GM12878 (cell line): Measurements from ENCODE around the gene PADI2. TPM values are rescaled to one million over a fixed set of nuclear protein-coding genes. Genes with fewer than 3 reads are reported as not detected.
A peak's percentile ranks its signal among the peaks of the same experiment; 100 is the strongest.

Experiments used
- ATAC-seq: fragments of 200-7000 bp; cut with Tn5 transposase; 3 replicates; pipeline ENCODE4 v1.9.1; 2020; ENCODE audit warnings: mild to moderate bottlenecking, moderate library complexity
- BruUV-seq: library from RNA; stranded (reverse); fragments of 400-500 nt; replicated peaks from 2 replicates; lab custom pipeline; 2021; lab: Mats Ljungman, UMichigan
- CTCF ChIA-PET: fragments of 300-600 bp; sonication (Branson Sonifier 250); formaldehyde crosslinking; extraction: SDS; loops from one replicate; lab custom pipeline; 2021; ENCODE audit warnings: inconsistent platforms; lab: Yijun Ruan, JAX
- POLR2A ChIA-PET: fragments of 350-600 bp; formaldehyde crosslinking; extraction: SDS; loops from one replicate; lab custom pipeline; 2021; ENCODE audit warnings: inconsistent platforms; lab: Charles Lee
- RAD21 ChIA-PET: fragments of 300-600 bp; sonication (Branson Sonifier 250); formaldehyde crosslinking; loops from one replicate; lab custom pipeline; 2023; ENCODE audit warnings: antibody characterized with exemption; ENCODE audit not compliant: unreplicated experiment; lab: Charles Lee
- SMC1A ChIA-PET: fragments of 300-600 bp; sonication (Branson Sonifier 250); formaldehyde crosslinking; loops from one replicate; lab custom pipeline; 2023; ENCODE audit not compliant: unreplicated experiment, uncharacterized antibody; lab: Charles Lee
- DNase-seq: peaks from one replicate; pipeline ENCODE4 v3.0.0-alpha.2; 2011; ENCODE audit warnings: low read depth, low spot score
- FAIRE-seq: peaks from 3 replicates; lab custom pipeline; 2011; peaks lifted over from hg19 to GRCh38; lab: Jason Lieb, UNC
- H2AFZ ChIP-seq: 2 replicates; pipeline ENCODE4 v1.6.0; 2011; ENCODE audit warnings: low read depth, low read length, control low read depth; ENCODE audit not compliant: control insufficient read depth
- H3K27ac ChIP-seq: 2 replicates; pipeline ENCODE4 v1.5.1; 2011; ENCODE audit warnings: control low read depth; ENCODE audit not compliant: control insufficient read depth, insufficient read depth
- H3K27me3 ChIP-seq, 2 experiments: replicated peaks in 1 of 2; 2 replicates each; pipeline versions ENCODE4 v1.6.0 to v1.6.1; 2011; ENCODE audit warnings: low read length in 1 of 2; ENCODE audit not compliant: control insufficient read depth in 2 of 2, insufficient read depth in 2 of 2
- H3K36me3 ChIP-seq, 2 experiments: 2 replicates each; pipeline ENCODE4 v1.5.1; 2011; ENCODE audit warnings: low read length in 1 of 2; ENCODE audit not compliant: control insufficient read depth in 2 of 2, insufficient read depth in 2 of 2
- H3K4me1 ChIP-seq: 2 replicates; pipeline ENCODE4 v1.6.1; 2011; ENCODE audit warnings: mild to moderate bottlenecking, low read length, moderate library complexity, mixed read lengths; ENCODE audit not compliant: control insufficient read depth, insufficient read depth
- H3K4me2 ChIP-seq: 2 replicates; pipeline ENCODE4 v1.6.0; 2011; ENCODE audit warnings: control low read depth; ENCODE audit not compliant: control insufficient read depth, insufficient read depth
- H3K4me3 ChIP-seq: fragments of 200-600 bp; sonication (generic); 2 replicates; pipeline ENCODE4 v1.5.1; 2016
- H3K79me2 ChIP-seq: 2 replicates; pipeline ENCODE4 v1.6.0; 2011; ENCODE audit warnings: low read length; ENCODE audit not compliant: control insufficient read depth, insufficient read depth
- H3K9ac ChIP-seq: 2 replicates; pipeline ENCODE4 v1.8.0; 2011; ENCODE audit warnings: low read length, control low read depth, mixed read lengths; ENCODE audit not compliant: control insufficient read depth, insufficient read depth
- H3K9me3 ChIP-seq: replicated peaks from 3 replicates; pipeline ENCODE4 v1.5.1; 2011; ENCODE audit warnings: mild to moderate bottlenecking, low read length; ENCODE audit not compliant: control insufficient read depth, insufficient read depth
- H4K20me1 ChIP-seq: 2 replicates; pipeline ENCODE4 v1.6.0; 2011; ENCODE audit not compliant: control insufficient read depth, insufficient read depth
- CBX5 ChIP-seq: sonication (generic); IDR thresholded peaks from 2 replicates; pipeline ENCODE4 v1.6.1; 2016; ENCODE audit warnings: low read depth, moderate library complexity, mild to moderate bottlenecking, inconsistent platforms
- CREB1 ChIP-seq: IDR thresholded peaks from 2 replicates; pipeline ENCODE4 v1.6.1; 2012; ENCODE audit warnings: low read depth, mild to moderate bottlenecking, inconsistent platforms
- GATAD2B ChIP-seq: fragments of 450-650 bp; conservative IDR thresholded peaks from 2 replicates; pipeline ENCODE4 v1.6.1; 2017; ENCODE audit warnings: low read depth, mild to moderate bottlenecking, moderate library complexity
- HDAC6 ChIP-seq: fragments of 200-600 bp; sonication (generic); IDR thresholded peaks from one replicate; pipeline ENCODE4 v1.8.0; 2017; ENCODE audit warnings: antibody characterized with exemption; ENCODE audit not compliant: unreplicated experiment
- IRF3 ChIP-seq: fragments of 450-650 bp; IDR thresholded peaks from 2 replicates; pipeline ENCODE4 v1.6.1; 2014; ENCODE audit warnings: mild to moderate bottlenecking
- KAT2A ChIP-seq: conservative IDR thresholded peaks from 2 replicates; pipeline ENCODE4 v1.6.1; 2011; ENCODE audit warnings: low read depth, low read length; ENCODE audit not compliant: control insufficient read depth
- NBN ChIP-seq: fragments of 450-650 bp; IDR thresholded peaks from 2 replicates; pipeline ENCODE4 v1.6.1; 2016
- NR2F1 ChIP-seq: fragments of 450-650 bp; conservative IDR thresholded peaks from 2 replicates; pipeline ENCODE4 v1.6.1; 2017; ENCODE audit warnings: mild to moderate bottlenecking
- PAX5 ChIP-seq: IDR thresholded peaks from 2 replicates; pipeline ENCODE4 v1.6.1; 2011; ENCODE audit warnings: low read depth, low read length, borderline replicate concordance
- RAD21 ChIP-seq: IDR thresholded peaks from 2 replicates; pipeline ENCODE4 v1.6.1; 2011; ENCODE audit warnings: mild to moderate bottlenecking, low read depth, low read length, moderate library complexity; ENCODE audit not compliant: insufficient read depth
- TAF1 ChIP-seq: IDR thresholded peaks from 2 replicates; pipeline ENCODE4 v1.6.1; 2011; ENCODE audit warnings: mild to moderate bottlenecking, low read depth, low read length, borderline replicate concordance
- YY1 ChIP-seq: IDR thresholded peaks from 2 replicates; pipeline ENCODE4 v1.6.1; 2011; ENCODE audit warnings: low read depth, mild to moderate bottlenecking, low read length
- ZNF207 ChIP-seq: fragments of 450-650 bp; IDR thresholded peaks from 2 replicates; pipeline ENCODE4 v1.6.1; 2014; ENCODE audit warnings: antibody characterized with exemption, mild to moderate bottlenecking, borderline replicate concordance
- ZNF274 ChIP-seq: IDR thresholded peaks from one replicate; pipeline ENCODE4 v1.8.0; 2011; ENCODE audit not compliant: insufficient read length, insufficient read depth
- WGBS: methylation state at CpG from one replicate; pipeline ENCODE4 v1.1.6; 2016; ENCODE audit warnings: low lambda C conversion rate; ENCODE audit not compliant: insufficient replicate concordance, insufficient coverage; ENCODE audit errors: missing lambda C conversion rate; 5-methylcytosine and 5-hydroxymethylcytosine counted together
- in situ Hi-C: fragments of 300-500 bp; cut with MboI; formaldehyde crosslinking; loops from 9 replicates; pipeline ENCODE4 v1.14.3; 2018; ENCODE audit warnings: mixed read lengths
- intact Hi-C: fragments of 100-400 bp; cut with micrococcal nuclease; formaldehyde crosslinking; loops from one replicate; pipeline ENCODE4 v1.14.2; 2022; ENCODE audit not compliant: unreplicated experiment
- polyA plus RNA-seq, 11 experiments: library from polyadenylated mRNA; depleted of rRNA in 4 of 11; unstranded in 6 of 11; stranded (reverse) in 5 of 11; fragments of >200 nt; fragmentation: Nextera tagmentation in 4 of 11; fragmentation: Illumina TruSeq in 1 of 11; extraction: Ambion mirVana in 4 of 11; extraction: Trizol in 1 of 11; gene quantifications; 1 replicate in 1 of 11; 2 replicates in 10 of 11; pipeline versions ENCODE4 v1.2.1 to v1.2.3, GENCODE V29; 2011 to 2016; ENCODE audit warnings: inconsistent platforms in 2 of 11, missing spikeins in 2 of 11, low read depth in 1 of 11
- total RNA-seq, 4 experiments: library from RNA; depleted of rRNA in 3 of 4; stranded (reverse); fragments of >200 nt in 3 of 4; fragmentation: Illumina TruSeq in 1 of 4; extraction: Trizol in 1 of 4; gene quantifications; 2 replicates each; pipeline versions ENCODE4 v1.2.1 to v1.2.3, GENCODE V29; 2013 to 2021
- TF ChIP-seq, protein P1 (sequence below), 3 experiments: IDR thresholded peaks in 2 of 3; conservative IDR thresholded peaks in 1 of 3; 2 replicates each; pipeline ENCODE4 v1.5.1; 2011; ENCODE audit warnings: low read depth in 3 of 3, low read length in 3 of 3, mild to moderate bottlenecking in 3 of 3, control low read depth in 2 of 3, moderate library complexity in 2 of 3, inconsistent platforms in 1 of 3, mixed read lengths in 1 of 3; ENCODE audit not compliant: control insufficient read depth in 2 of 3, insufficient read depth in 1 of 3; ENCODE audit errors: extremely low read depth in 1 of 3
- TF ChIP-seq, protein P2 (sequence below): fragments of 450-650 bp; IDR thresholded peaks from 2 replicates; pipeline ENCODE4 v1.6.1; 2016; ENCODE audit warnings: mild to moderate bottlenecking, moderate library complexity, borderline replicate concordance

PADI2 gene
- total and polyA plus RNA-seq, 10 of the 15 experiments (the other 5 are each of a cell fraction or from before 2014, with no cell fraction given) = 0.05 to 3.0 (median 0.10) TPM; not detected in 1

- peaks cover 3% of the 10 kb centered on the region; the same call in 1 of the 2 replicates for H3K4me1 ChIP-seq
- DNase-seq = no peak
- BruUV-seq = no TSS peak
- H3K4me2 ChIP-seq = peak overlapping the region; percentile 64
- ChIA-PET SMC1A (interaction anchor here (0.8 to 2.0 kb wide), 12 partner anchors 20 to 199 kb away, joined by 3 to 9 read pairs (median 5); partner anchors contain the start of gene PADI2), POLR2A (no interaction called here), RAD21 (interaction anchor here (0.9 to 2.2 kb wide), 10 partner anchors 12 to 425 kb away, joined by 3 to 8 read pairs (median 3); no protein-coding TSS in a partner anchor), CTCF (interaction anchor here (0.7 to 5.6 kb wide), 30 partner anchors 9 to 437 kb away, joined by 3 to 50 read pairs (median 5); no protein-coding TSS in a partner anchor)
- no peaks in the 10 kb centered on the region for H3K9me3 ChIP-seq
- peaks cover 8% of the 10 kb centered on the region for H3K79me2 ChIP-seq
- no peaks in the 10 kb centered on the region for H4K20me1 ChIP-seq
- intact Hi-C loops (loop anchor here (1.0 to 5.0 kb wide), 3 partner anchors 94 to 423 kb away; no protein-coding TSS in a partner anchor), in situ Hi-C loops (loop anchor here (5.0 kb wide), 2 partner anchors 88 to 418 kb away; no protein-coding TSS in a partner anchor)
- no peak overlapping the region for H3K9ac ChIP-seq
- no peak overlapping the region for H3K27ac ChIP-seq
- 0 out of 2 replicates have a peak overlapping the region, but pooled peaks have one; percentile 40 for H3K4me3 ChIP-seq
- H3K36me3 ChIP-seq = peaks cover 2 to 18% of the 10 kb centered on the region in 2 experiments; a peak in 3 of 4 replicates
- peak; percentile 69 for FAIRE-seq
- no peaks in the 10 kb centered on the region for H3K27me3 ChIP-seq
- ATAC-seq = peak; percentile 62
- 11% methylated on average over 9 of the region's 9 CpGs for WGBS
- H2AFZ ChIP-seq = peak overlapping the region; percentile 15; the same call in 1 of the 2 replicates
- TF ChIP-seq RAD21 (peak; percentile 80), NBN (no peak), YY1 (peak; percentile 46; the same call in 1 of the 2 replicates), PAX5 (no peak), KAT2A (no peak), ZNF274 (no peak), NR2F1 (no peak), GATAD2B (no peak), CREB1 (no peak), TAF1 (no peak), CBX5 (no peak), IRF3 (no peak), HDAC6 (no peak), ZNF207 (no peak)
- TF ChIP-seq, protein P1, sequence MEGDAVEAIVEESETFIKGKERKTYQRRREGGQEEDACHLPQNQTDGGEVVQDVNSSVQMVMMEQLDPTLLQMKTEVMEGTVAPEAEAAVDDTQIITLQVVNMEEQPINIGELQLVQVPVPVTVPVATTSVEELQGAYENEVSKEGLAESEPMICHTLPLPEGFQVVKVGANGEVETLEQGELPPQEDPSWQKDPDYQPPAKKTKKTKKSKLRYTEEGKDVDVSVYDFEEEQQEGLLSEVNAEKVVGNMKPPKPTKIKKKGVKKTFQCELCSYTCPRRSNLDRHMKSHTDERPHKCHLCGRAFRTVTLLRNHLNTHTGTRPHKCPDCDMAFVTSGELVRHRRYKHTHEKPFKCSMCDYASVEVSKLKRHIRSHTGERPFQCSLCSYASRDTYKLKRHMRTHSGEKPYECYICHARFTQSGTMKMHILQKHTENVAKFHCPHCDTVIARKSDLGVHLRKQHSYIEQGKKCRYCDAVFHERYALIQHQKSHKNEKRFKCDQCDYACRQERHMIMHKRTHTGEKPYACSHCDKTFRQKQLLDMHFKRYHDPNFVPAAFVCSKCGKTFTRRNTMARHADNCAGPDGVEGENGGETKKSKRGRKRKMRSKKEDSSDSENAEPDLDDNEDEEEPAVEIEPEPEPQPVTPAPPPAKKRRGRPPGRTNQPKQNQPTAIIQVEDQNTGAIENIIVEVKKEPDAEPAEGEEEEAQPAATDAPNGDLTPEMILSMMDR (IDR thresholded peaks at IDR 0.05 in 2 of 3, conservative IDR thresholded peaks at IDR 0.05 in 1 of 3; ENCODE audit: control insufficient read depth in 2 of 3, extremely low read depth in 1 of 3, insufficient read depth in 1 of 3, low read depth in 3 of 3, low read length in 3 of 3) = peak; percentile 55 to 76 (median 72); a peak in 5 of 6 replicates
- TF ChIP-seq, protein P2, sequence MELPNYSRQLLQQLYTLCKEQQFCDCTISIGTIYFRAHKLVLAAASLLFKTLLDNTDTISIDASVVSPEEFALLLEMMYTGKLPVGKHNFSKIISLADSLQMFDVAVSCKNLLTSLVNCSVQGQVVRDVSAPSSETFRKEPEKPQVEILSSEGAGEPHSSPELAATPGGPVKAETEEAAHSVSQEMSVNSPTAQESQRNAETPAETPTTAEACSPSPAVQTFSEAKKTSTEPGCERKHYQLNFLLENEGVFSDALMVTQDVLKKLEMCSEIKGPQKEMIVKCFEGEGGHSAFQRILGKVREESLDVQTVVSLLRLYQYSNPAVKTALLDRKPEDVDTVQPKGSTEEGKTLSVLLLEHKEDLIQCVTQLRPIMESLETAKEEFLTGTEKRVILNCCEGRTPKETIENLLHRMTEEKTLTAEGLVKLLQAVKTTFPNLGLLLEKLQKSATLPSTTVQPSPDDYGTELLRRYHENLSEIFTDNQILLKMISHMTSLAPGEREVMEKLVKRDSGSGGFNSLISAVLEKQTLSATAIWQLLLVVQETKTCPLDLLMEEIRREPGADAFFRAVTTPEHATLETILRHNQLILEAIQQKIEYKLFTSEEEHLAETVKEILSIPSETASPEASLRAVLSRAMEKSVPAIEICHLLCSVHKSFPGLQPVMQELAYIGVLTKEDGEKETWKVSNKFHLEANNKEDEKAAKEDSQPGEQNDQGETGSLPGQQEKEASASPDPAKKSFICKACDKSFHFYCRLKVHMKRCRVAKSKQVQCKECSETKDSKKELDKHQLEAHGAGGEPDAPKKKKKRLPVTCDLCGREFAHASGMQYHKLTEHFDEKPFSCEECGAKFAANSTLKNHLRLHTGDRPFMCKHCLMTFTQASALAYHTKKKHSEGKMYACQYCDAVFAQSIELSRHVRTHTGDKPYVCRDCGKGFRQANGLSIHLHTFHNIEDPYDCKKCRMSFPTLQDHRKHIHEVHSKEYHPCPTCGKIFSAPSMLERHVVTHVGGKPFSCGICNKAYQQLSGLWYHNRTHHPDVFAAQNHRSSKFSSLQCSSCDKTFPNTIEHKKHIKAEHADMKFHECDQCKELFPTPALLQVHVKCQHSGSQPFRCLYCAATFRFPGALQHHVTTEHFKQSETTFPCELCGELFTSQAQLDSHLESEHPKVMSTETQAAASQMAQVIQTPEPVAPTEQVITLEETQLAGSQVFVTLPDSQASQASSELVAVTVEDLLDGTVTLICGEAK = no peak
These were observed 73.5 kb downstream of the PADI2 start for GRCh38 chr1:17045634-17046333.
